ENCODE results near the gene LLGL2.

- TF ChIP-seq CTCF (IDR thresholded peaks at IDR 0.05; ENCODE audit: low read depth, low read length) (no peak), POLR2A (IDR thresholded peaks at IDR 0.05; ENCODE audit: extremely low read depth, insufficient read length) (no peak)
These were observed 17.5 kb upstream of the LLGL2 start for GRCh38 chr17:75507733-75508719.

Measured in NB4 (cell line).